HG02938 (cell line): Measurements from ENCODE around the gene HSF2BP.
"Not testable (repeated sequence)": the region's sequence is repeated elsewhere in the genome, so short reads cannot be mapped to it uniquely, and the experiment has no call there.

Source experiments
- ATAC-seq: cut with Tn5 transposase; IDR thresholded peaks from one replicate; pipeline ENCODE4 v1.9.1; 2021; ENCODE audit warnings: mild to moderate bottlenecking, moderate library complexity; ENCODE audit not compliant: unreplicated experiment

HSF2BP gene

DNA sequence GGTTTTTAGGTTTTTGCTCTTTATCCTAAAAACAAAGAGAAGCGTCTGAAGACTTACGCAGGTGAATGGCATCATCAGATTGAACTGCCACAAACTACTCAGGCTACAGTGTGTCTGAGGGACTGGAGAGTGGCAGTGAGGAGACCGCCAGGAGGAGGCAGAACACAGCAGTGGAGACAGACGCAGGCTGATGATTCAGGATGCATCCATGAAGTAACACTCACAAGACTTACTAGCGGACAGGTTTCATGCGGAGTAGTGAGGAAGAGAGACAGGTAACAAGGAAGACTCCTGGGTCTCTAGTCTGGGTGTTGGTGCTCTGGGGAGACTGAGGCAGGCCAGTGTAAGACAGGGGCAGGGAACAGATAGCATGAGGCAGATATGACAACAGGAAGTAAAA is 5.7 kb downstream of the HSF2BP start:
- no peak for ATAC-seq

DNA sequence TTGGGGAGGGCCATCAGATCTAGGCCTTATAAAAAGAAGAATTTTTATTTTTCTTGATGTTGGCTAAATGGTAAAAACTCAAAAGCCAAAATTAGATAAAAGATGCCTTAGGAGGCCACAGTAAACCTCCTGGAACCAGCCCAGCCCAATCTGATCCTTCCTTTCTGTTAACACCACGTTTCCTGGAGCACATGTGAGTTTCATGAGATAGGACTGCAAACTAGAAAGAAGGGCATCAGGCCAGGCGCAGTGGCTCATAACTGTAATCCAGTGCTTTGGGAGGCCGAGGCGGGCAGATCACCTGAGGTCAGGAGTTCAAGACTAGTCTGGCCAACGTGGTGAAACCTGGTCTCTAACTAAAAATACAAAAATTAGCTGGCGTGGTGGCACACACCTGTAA is 6.7 kb downstream of the HSF2BP start:
- ATAC-seq: no peak

DNA sequence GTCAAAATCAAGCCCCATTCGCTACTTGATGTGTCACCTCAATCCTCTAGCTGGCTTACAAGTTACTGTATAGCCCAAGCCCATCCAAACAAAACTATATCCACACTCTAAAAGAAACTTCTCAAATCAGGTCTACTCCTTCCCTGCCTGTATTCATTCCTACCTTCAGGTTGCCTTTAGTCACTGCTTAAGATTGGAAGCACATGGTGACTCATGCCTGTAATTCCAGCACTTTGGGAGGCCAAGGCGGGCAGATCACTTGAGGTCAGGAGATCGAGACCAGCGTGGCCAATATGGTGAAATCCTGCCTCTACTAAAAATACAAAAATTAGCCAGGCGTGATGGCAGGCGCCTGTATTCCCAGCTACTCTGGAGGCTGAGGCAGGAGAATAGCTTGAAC is 7.4 kb downstream of the HSF2BP start:
- not testable (repeated sequence) for ATAC-seq

DNA sequence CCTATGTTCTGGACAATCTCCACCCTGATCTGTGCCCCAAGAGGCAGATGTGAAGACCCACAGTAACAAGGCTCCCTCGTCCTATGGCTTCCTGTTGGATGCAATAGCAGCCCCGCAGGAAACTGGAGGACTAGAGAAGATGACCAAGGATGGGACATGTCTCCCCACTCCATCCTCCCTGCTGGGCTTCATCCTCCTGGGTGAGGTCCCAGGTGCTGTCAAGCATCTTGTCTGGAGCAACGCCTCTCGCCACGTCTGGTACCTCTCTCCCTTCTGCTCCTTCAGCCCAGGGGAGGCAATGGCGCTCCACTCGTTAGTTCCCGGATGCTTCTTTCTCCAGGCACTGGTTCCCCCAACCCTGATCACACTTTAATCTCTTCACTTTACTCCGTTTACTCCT is 11.1 kb downstream of the HSF2BP start:
- no peak for ATAC-seq

DNA sequence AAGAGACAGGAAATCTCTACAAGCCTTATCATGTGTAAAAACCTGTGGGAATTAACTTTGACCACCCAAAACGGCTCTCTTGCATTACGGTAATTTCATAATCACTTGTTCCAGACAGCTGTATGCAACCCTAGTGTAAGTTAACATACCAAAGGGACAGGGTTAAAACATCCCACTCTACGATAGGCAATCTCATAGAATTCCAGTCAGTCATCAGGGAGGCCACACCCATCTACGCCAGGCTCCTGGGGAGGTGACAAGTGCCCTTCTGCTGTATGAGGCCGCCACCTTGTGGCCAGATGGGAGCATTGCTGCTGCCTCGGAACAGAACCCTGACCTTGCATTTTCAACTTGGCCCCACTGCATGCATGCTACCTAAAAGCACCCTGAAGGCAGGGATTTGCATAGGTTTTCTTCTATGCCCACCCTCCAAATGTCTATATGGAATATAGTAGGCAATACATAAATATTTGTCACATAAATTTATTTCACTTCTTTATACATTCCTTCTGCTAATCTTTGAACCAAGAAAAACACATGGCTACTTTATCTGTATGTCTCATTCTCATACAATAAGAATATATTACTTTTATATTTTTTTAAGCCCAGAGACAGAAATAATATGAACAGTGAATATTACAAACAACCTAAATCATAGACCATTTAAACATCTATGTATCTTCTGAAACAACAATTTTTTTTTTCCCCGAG is 12.6 kb downstream of the HSF2BP start:
- no peak for ATAC-seq

DNA sequence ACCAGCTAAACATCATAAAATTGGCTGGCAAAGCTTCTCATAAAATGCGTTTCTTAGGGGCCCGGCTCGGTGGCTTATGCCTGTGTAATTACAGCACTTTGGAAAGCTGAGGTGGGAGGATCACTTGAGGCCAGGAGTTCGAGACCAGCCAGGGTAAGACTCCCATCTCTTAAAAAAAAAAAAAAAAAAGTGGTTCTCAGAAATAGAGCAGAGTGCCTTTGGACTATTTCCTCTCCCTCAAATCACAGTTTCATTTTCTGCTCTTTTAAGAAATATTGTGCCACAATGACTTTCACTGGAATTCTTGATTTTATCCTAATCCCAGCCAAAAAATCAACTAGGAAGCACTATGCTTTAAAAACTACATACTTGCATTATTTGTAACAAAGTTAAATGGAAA is 13.3 kb downstream of the HSF2BP start:
- no peak for ATAC-seq

DNA sequence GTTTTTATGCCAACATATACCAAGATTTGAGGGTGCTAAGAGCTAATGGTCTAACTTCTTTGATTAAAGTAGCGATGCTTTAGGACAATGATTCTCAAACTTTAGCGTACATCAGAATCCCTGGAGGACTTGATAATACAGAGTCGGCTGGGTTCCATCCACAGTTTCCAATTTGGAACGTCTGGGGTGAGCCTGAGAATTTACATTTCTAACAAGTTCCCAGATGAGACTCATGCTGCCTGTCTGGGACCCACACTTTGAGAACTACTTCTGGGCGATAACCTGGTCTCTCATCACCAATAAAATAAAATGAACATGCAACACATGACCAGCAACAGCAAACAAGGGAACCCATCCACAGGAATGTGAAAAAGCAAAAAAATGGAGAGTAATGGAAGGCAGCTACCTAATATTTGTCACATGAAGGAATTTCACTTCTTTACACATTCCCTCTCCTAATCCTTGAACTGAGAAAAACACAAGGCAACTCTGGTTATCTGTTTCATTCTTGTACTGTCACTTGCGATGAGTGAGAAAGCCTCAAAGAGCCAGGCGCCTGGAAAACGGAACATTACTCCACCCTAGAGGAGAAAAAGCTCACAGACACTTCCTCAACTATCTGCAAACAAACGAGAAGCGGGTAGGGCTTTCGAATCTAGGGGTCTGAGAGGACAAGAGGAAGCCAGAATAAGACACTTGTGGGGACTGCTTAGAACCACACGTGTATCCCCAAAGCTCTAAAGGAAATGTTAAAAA is 14.0 kb downstream of the HSF2BP start:
- no peak for ATAC-seq

DNA sequence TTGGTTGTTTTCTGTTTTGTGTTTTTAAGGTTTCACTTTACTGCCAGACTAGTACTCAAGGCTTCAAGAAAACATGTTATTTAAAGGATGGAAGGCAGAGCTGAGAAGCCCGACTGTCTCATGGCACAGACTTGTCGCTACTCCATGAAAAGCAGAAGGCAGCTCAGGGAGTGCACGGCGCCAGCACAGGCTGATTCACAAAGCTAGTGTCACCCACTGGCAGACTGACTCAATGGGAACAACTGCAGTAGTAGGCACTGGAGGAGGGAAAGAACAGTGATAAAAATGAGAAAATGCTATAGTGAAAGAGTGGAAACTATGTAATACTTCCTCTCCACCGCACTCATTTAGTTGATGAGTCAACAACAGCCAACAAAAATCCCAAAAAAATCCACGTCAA is 14.7 kb downstream of the HSF2BP start:
- no peak for ATAC-seq

DNA sequence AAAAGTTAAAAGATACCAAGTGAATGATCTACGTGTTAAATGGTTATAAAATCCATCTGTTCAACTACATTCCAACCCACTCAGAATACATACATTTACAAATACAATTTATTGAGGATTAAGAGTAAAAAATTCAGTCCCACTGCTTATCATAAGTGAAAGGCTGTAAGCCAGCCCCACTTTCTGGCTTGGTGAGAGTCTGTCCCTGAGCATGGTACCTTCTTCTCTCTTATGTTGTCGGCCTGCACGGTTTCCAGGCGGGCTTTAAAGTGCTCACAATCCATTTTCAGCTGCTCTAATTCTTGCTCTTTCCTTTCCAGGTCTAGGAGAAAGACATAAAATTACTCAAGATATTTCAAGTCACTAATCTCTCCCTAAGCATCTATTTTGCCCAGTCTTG is 15.2 kb downstream of the HSF2BP start:
- ATAC-seq: no peak

DNA sequence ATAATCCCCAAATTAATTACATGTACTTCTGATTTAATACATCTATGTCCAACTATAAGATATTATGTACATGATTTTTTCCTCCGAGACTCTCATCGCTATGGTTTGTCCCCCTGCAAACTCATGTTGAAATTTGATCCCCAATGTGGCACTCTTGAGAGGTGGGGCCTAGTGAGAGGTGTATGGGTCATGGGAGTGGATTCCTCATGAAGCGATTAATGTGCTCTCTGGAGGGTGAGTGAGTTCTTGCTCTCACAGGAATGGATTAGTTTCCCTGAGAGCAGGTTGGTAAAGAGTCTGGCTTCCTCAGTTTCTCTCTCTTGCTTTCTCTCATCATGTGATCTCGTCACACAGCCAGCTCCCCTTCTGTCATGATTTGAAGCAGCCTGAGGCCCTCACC is 16.1 kb downstream of the HSF2BP start:
- ATAC-seq: no peak

DNA sequence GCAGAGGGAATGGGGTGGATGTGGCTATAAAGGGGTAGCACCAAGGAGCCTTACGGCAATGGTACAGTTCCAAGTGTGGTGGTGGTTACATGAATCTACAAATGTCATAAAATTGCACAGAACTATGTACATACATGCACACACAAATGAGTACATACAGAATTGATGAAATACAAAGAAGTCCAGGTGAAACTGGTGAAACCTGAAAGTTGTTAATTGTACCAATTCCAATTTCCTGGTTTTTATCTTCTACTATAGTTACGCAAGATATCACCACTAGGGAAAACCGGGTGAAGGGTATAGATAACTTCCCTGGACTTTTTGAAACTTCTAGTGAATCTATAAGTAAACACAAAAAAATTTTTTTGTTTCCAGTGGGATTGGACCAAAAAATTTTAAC is 18.9 kb downstream of the HSF2BP start:
- ATAC-seq: no peak

DNA sequence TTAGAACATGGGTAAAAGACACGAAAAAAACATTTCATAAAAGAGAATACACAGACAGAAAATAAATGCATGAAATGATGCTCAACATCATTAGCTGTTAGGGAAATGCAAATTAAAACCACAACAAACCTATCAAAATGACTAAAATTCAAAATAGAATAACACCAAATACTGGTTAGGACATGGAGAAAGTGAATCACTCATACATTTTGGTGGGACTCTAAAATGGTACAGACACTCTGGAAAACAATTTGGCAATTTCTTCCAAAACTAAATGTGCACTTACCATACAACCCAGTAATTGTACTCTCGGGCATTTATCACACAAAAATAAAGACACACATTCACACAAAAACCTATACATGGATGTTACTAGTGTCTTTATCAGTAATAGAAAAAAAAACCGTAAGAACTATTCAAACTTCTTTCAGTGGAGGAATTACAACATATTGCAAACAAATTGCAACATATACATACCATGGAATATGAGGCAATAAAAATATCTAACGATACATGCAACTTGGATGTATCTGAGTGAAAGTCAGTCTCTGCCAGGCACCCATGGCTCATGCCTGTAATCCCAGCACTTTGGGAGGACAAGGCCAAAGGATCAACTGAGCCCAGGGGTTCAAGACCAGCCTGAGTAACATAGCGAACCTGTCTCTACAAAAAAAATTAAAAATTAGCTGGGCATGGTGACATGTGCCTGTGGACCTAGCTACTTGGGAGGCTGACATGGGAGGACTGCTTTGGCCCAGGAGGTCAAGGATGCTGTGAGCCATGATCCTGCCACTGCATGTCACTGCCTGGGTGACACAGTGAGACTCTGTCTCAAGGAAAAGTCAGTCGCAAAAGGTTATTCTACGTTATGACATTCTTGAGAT is 19.6 kb downstream of the HSF2BP start:
- ATAC-seq: no peak

DNA sequence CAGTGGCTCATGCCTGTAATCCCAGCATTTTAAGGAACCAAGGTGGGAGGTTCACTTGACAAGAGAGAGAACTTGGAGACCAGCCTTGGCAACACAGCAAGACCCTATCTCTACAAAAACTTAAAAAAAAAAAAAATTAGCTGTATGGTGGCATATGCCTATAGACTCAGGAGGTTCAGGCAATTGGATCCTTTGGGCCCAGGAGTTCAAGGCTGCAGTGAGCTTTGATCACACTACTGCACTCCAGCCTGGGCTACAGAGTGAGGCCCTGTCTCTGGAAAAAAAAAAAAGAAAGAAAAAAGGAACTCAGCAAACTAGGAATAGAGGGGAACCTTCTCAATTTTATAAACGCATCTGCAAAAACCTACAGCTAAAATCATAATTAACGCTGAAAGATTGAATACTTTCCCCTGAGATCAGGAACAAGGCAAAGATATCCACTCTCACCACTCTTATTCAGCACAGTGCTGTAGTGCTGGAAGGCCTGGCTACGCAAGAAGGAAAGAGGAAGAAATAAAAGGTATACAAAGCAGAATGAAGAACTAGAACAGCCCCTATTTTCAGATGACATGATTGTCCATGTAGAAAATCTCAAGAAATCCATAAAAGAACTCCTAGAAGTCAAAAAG is 21.6 kb downstream of the HSF2BP start:
- no peak for ATAC-seq

DNA sequence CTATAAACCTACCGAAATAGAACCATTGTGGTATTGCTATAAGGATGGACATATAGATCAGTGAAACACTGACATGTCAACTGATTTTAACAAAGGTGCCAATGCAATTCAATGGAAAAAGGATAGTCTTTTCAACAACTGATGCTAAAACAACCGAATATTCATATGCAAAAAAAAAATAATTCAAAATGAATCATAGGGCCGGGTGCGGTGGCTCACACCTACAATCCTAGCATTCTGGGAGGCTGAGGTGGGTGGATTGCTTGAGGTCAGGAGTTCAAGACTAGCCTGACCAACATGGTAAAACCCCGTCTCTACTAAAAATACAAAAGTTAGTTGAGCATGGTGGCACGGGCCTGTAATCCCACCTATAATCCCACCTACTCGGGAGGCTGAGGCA is 23.9 kb downstream of the HSF2BP start:
- ATAC-seq: no peak

DNA sequence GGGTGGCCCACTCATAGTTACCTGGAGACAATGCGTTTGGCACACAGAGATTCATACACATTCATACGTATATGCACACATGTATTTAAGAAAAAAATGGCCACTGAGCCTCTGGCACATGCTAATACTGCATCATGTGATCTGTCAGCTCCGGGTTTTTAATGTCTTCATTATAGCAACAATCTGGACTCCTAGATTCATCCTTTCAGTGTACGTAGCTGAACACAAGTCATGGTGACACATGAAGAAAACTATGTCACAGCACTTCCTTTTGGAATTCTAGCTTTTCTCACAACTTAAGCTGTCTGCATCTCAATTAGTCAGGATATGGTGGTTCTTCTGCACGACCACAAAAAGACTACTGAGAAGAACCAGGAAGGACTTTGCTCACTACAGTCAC is 24.7 kb downstream of the HSF2BP start:
- no peak for ATAC-seq

DNA sequence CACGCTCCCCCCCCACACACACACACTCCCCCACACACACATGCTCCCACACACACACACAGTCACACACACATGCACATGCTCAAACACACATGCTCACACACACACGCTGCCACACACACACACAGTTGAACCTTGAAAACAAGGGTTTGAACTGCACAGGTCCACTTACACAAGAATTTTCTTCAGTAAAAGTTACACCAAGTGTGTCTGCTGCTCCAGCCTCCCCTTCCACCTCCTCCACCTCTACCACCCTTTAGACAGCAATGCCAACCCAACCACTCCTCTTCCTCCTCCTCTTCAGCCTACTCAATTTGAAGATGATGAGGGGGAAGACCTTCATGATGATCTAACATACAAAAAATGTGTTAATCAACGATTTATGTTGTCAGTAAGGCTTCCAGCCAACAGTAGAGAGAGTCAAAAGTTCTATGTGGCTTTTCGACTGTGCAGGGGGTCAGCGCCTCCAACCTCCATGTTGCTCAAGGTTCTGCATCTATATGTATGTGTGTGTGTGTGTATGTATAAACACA is 26.8 kb downstream of the HSF2BP start:
- no peak for ATAC-seq

DNA sequence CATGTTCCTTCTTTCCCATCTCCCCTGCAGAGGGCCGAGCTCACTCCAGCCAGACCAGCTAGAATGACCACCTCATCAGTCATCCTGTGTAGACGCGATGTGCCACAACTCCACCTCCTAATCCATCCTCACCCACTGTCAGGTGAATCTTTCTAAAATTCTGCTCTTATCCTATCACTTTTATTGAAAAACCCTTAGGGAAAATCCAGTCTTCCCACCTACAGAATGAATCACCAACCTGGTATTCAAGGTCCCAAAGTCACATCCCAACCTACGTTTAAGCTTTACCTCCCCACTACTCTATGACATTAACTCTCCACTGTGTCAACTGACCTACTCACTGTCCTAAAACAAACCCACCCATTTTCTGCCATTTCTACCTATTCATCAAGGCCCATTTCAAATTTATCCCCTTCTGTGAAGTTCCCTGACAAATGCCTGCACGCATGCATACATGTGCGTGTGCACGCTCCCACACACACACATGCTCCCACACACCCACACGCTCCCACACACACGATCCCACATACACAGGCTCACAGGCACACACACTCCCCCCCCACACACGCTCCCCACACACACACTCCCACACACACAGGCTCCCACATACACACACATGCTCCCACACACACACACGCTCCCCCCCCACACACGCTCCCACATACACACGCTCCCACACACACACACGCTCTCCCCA is 27.7 kb downstream of the HSF2BP start:
- ATAC-seq: no peak

DNA sequence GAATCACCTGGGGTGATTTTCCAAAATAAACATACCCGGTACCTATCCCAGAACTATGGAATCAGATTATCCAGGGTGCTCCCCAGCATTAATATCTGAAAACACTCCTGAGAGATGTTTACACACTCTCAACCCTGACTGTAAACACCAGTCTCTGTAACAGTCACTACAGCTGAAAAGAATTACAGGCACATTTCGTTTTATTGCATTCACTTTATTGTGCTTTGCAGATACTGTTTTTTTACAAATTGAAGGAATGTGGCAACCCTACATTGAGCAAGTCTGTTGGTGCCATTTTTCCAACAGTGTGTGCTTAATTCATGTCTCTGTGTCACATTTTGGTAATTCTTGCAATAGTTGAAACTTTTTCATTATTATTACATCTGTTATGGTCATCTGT is 31.8 kb downstream of the HSF2BP start:
- no peak for ATAC-seq

DNA sequence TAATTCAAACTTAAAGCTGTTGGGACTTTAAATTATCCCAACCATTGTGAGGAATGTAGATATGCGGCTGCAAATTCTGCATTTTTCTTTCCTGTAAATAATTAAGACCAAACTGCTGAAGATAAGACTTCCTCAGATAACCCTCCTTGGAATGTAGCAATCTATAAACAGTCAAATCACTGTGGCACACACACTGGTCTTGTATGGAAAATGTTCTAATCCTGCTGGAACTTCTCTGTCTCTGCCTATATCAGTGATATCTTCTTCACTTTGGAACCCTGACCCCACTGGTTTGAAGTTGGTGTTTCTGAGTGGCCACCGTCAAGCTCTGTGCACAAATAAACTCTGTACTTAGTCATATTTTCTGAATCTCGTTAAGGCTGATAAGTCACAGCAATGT is 32.9 kb downstream of the HSF2BP start:
- ATAC-seq: no peak

DNA sequence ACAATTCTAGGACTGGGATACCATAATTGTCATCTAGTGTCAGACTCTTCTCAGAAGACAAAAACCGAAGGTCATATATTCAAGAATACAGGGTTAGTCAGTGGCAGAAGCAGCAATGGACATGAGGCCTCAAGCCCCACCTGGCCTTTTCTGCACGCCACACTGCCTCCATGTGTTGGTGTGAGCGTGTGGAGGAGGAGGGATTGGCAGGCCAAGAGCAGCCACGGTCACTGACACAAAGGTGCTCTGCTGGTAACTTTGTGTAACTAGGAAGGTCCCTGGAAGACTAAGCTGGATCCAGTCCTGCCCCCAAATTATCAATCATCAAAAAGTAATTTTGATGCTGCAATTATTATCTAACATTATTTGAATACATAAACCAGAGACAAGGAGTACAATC is 34.9 kb downstream of the HSF2BP start:
- ATAC-seq: no peak
